OCI-LY3 (cell line): ENCODE measurements around the gene FLRT1.

ENCODE experiments used
- CTCF ChIP-seq: fragments of 200-600, 300-600 bp; sonication (generic); IDR thresholded peaks from 2 replicates; pipeline ENCODE4 v1.5.1; 2014; ENCODE audit warnings: antibody characterized with exemption, low read length, low read depth
- EZH2phosphoT487 ChIP-seq: fragments of 200-600 bp; shearing (Covaris generic); IDR thresholded peaks from 2 replicates; pipeline ENCODE4 v1.6.1; 2018; ENCODE audit warnings: antibody characterized with exemption, mixed run types, low read depth

- TF ChIP-seq CTCF (no peak), EZH2phosphoT487 (no peak)
Observed at GRCh38 chr11:64073542-64073941, 37.8 kb downstream of the FLRT1 start.
